GM12801 (cell line): Measurements from ENCODE around the gene TBC1D3B.

Experiments
- CTCF ChIP-seq: IDR thresholded peaks from one replicate; pipeline ENCODE4 v1.5.1; 2011; ENCODE audit warnings: control low read depth; ENCODE audit not compliant: insufficient read length; ENCODE audit errors: extremely low read depth

Gene TBC1D3B

GRCh38 chr17:36127199-36127893 lies 49.1 kb downstream of the TBC1D3B start:
- no peak for TF ChIP-seq CTCF

DNA sequence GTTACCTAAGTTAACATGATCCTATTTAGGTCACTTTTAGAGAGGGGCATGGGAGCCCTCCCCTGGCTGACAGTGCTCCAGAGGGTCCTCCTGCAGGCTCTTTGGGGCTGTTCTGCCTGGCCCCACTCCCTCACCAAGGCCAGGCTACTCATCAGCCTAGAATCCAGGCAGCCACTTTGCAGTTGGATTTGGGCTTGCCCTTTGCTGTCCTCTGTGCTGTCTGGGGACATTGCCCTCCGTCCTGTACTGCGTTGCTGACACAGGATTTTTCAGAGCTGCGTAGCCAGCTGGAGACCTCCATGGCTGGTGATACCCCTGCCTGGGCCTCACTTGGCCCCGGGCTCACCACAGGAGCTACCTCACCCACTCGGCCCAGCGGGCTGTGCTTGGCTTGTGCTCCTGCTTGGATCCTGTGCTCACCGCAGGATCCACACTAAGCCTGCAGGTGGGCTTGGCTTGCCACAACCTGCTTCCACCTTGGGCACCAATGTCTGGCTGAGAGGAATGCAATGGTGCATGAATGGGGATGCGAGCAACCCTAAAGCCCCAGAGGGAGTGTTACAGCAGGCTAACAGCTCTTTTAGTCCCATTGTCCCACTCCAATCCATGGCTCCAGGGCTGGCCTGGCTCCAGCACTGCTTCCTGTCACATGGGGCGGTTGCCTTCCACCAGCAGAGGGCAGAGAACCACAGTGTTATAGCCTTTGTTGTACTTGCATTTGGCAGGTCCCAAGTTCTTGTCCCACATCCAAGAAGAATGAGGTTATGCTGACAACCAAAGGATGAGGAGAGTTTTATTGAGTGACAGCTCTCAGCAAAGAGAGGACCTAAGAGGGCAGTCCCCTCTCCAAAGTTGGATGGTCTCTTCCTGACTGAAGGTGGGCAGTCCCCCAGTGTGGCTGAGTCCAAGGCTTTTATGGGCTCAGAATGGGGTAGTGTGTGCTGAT lies 51.3 kb downstream of the TBC1D3B start:
- TF ChIP-seq CTCF: no peak

GRCh38 chr17:36123431-36123830 lies 53.0 kb downstream of the TBC1D3B start:
- TF ChIP-seq CTCF: no peak

GRCh38 chr17:36120221-36120620 lies 56.2 kb downstream of the TBC1D3B start:
- TF ChIP-seq CTCF: no peak

DNA sequence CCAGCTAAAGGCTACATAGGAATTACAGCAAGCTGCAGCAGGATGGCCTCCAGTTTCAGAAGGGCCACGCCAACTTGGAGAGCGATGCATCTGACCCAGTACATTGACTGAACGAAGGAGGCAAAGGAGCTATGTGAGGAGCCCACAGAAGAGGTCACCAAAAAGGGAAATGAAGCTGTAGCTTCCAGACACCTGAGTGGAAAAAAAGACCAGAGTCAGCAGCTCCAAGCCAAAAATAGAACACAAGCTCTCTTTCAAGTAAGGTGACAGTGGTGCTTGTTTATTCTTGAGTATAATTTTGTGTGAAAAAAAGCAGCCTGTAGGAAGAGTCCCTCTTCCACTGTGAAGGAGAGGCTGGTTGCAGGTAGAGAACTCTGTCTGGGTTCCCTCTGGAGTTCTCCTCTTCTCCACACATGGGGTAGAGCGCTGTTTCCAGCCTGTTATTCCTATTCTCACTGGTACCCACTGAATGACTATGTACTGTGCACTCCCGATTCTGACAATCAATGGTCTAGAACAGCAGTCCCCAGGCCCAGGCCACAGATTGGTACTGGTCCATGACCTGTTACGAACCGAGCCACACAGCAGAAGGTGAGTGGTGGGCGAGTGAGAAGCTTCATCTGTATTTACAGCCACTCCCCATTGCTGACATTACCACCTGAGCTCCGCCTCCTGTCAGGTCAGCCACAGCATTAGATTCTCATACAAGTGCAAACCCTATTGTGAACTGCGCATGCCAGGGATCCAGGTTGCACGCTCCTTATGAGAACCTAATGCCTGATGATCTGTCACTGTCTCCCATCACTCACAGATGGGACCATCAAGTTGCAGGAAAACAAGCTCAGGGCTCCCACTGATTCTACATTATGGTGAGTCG lies 57.7 kb downstream of the TBC1D3B start:
- no peak for TF ChIP-seq CTCF

DNA sequence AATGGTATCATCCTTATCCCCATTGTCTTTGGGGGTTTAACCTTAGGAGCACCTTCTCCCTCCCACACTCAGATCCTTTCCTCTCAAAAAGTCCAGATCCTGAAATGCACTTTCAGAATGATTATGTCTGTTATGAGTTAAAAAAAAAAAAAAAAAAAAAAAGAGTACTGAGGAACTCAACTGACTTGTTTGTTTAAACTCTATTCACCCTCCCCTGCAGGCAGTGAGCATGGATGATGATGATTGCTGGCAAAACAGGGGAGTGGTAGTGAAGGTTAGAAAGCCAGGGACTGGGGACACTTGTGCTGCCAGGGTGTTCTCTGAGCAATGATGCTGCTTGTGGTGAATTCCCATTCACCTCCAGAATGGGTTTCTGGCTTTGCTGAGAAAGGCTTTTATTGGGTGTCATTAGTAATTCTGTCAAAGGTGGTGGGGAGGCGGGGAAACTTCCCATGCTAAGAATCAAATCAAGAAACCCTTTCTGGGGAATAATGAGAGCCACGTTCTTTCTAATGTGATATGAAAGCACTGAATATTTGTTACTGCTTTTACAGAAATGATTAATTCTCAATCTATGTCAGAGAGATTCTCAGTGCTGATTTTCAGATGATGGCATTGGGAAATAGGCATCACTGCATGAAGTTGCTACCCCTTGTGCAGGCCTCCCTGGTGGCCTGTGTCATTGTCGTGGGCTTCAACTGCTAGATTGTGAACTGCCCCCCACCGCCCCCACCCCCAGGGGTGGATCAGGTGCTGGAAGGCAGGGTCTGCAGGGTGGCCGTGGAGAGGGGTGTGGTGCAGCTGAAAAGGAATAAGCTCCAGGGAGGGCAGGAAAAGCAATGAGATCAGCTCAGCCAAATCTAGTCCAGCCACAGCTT lies 58.7 kb downstream of the TBC1D3B start:
- TF ChIP-seq CTCF: no peak
